ENCODE data around the gene MAPK8IP1. TPM values are rescaled to one million over a fixed set of nuclear protein-coding genes. Genes with fewer than 3 reads are reported as not detected.

Gene MAPK8IP1
- total RNA-seq, 4 donors from 2014 or later = 7.5 to 20.6 (median 16.1) TPM

DNA sequence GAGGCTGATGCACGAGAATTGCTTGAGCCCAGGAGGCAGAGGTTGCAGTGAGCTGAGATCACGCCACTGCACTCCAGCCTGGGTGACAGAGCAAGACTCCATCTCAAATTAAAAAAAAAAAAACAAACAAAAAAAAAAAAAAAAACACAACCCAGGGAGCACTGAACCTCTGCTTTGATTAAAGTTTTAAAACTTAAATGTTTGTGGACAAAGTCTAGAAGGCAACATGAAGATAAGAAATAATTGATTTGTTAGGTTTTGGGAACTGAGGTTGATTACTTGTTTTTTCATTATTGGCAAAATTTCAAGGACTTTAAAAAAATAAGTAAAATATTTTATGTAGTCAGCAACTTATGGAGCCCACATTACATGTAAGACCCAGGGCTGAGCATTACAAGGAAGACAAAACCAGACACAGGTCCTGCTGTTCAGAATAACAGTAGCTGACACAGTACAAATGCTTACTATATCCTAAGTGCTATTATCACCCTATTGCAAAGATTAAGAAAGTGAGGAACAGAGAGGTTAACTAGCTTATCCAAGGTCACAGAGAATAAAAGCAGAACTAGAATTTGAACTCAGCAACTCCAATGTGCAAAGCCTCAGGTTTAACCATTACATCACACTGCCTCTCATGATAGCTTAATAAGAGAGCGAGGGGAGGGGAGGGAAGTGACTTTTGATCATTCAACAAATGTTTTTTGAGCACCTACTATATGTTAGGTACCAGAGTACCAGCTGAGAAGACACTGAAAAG, 40.5 kb upstream of the MAPK8IP1 start:
- no peak for DNase-seq (ENCODE audit: extremely low spot score)
- H3K27me3 ChIP-seq = no peaks in the 10 kb centered on the region
- no peak overlapping the region for H3K4me3 ChIP-seq
- peak overlapping the region in 2 of 4 donors; percentile 99 for H3K27ac ChIP-seq (replicated peaks in 1 of 4)
- no peaks in the 10 kb centered on the region for H3K36me3 ChIP-seq
- peaks cover 31 to 45% (median 37%) of the 10 kb centered on the region in 4 donors for H3K4me1 ChIP-seq
- no peaks in the 10 kb centered on the region for H3K9me3 ChIP-seq
- intact Hi-C loops (cut with DNase I) = loop anchor here (5.0 kb wide), 1 partner anchor 38 kb away; the partner anchor contains the start of gene SLC35C1
- TF ChIP-seq EP300 (IDR thresholded peaks at IDR 0.05) = no peak
- TF ChIP-seq POLR2A (IDR thresholded peaks at IDR 0.05; ENCODE audit: low read depth) = no peak
- TF ChIP-seq, protein P1, sequence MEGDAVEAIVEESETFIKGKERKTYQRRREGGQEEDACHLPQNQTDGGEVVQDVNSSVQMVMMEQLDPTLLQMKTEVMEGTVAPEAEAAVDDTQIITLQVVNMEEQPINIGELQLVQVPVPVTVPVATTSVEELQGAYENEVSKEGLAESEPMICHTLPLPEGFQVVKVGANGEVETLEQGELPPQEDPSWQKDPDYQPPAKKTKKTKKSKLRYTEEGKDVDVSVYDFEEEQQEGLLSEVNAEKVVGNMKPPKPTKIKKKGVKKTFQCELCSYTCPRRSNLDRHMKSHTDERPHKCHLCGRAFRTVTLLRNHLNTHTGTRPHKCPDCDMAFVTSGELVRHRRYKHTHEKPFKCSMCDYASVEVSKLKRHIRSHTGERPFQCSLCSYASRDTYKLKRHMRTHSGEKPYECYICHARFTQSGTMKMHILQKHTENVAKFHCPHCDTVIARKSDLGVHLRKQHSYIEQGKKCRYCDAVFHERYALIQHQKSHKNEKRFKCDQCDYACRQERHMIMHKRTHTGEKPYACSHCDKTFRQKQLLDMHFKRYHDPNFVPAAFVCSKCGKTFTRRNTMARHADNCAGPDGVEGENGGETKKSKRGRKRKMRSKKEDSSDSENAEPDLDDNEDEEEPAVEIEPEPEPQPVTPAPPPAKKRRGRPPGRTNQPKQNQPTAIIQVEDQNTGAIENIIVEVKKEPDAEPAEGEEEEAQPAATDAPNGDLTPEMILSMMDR (IDR thresholded peaks at IDR 0.05) = no peak
- TF ChIP-seq POLR2AphosphoS5 (IDR thresholded peaks at IDR 0.05) = no peak
- 82% methylated on average over 3 of the region's 3 CpGs for WGBS

DNA sequence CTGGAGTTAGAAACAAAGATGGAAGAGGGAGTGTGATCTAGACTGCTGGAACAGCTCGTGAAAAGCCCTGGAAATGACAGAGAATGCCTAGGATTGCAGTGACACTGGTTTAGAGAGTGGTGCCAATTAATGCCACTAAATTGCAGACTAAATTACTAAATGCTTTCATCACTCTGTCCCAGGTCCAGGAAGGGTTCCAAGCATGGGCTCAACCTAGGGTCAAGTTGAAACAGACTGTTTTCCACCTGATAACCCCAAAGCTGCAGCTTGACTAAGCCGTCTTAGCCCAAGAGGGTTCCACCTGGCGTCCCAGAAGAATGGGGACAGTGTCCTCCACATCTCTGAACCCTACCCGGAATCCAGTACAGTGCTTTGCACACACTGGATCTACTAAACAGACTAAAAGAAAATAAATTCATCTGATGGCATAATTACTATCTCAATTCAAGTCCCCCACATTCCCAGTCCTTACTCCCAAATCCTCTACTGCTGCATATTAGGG, 39.2 kb upstream of the MAPK8IP1 start:
- WGBS = 88% methylated on average over 4 of the region's 4 CpGs
- peak overlapping the region in 2 of 4 donors; percentile 91 to 98 for H3K4me3 ChIP-seq
- peak overlapping the region; percentile 91 to 99 (median 98) for H3K27ac ChIP-seq (replicated peaks in 1 of 4)
- no peaks in the 10 kb centered on the region for H3K9me3 ChIP-seq
- intact Hi-C loops (cut with DNase I) = no loop called here
- no peak for DNase-seq (ENCODE audit: extremely low spot score)
- H3K27me3 ChIP-seq = no peaks in the 10 kb centered on the region
- TF ChIP-seq POLR2A (IDR thresholded peaks at IDR 0.05; ENCODE audit: low read depth) = no peak
- TF ChIP-seq EP300 (IDR thresholded peaks at IDR 0.05) = no peak
- TF ChIP-seq, protein P1 (IDR thresholded peaks at IDR 0.05) = no peak
- no peak for TF ChIP-seq POLR2AphosphoS5 (IDR thresholded peaks at IDR 0.05)
- peaks cover 43 to 57% (median 49%) of the 10 kb centered on the region in 4 donors for H3K4me1 ChIP-seq
- H3K36me3 ChIP-seq = peaks cover 0 to 5% (median 0%) of the 10 kb centered on the region in 4 donors

DNA sequence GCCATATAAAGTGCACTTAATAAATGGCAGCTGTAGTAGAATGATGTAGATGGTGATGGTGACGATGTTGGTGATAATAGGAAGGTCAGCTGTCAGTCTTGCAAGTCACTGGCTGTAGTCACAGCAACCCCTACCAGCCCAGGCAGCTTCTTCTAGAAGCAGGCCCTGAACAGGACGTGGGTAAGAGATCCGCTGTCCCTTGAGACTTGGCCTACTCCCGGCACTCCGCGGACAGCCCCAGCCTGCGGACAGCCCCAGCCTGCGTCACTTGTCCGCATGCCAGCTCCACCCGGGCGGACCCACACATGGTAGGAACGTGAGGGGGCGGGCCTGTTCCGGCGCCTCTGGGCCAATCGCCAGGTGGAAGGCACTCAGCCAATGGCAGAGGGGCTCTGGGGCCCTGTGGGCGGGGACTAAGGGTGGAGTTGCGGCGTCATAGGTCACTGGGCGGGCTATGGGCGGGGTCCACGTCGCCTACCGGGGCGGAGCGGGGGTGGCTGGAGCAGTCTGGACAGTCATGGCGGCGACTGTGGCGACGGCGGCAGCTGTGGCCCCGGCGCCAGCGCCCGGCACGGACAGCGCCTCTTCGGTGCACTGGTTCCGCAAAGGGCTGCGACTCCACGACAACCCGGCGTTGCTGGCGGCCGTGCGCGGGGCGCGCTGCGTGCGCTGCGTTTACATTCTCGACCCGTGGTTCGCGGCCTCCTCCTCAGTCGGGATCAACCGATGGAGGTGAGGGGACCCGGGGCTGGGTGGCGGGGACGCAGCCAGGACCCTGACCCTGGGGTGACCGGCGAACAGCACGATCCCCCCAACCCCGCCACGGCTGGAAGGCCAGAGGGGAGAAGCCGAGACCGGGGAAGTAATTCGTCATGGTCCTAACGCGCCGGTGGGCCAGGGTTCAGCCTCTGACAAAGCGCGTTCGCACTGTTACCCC, 38.2 kb upstream of the MAPK8IP1 start, which contains the start of gene CRY2:
Gene CRY2, plus strand, starts transcription at position 502 of the 937 bp plus-strand sequence. Its CDS starts 16 bp downstream, at position 518.
- H3K4me3 ChIP-seq = peak within 1 kb of the TSS; percentile 86 to 98 (median 88)
- TF ChIP-seq POLR2AphosphoS5 (IDR thresholded peaks at IDR 0.05) = peak; percentile 95 to 99
- TF ChIP-seq EP300 (IDR thresholded peaks at IDR 0.05) = peak; percentile 32
- TF ChIP-seq, protein P1 (IDR thresholded peaks at IDR 0.05) = no peak
- peak; percentile 98 for TF ChIP-seq POLR2A (IDR thresholded peaks at IDR 0.05; ENCODE audit: low read depth)
- H3K36me3 ChIP-seq = peaks cover 0 to 5% (median 0%) of the 10 kb centered on the region in 4 donors
- peak within 1 kb of the TSS; percentile 98 to 99 (median 99) for H3K27ac ChIP-seq (replicated peaks in 1 of 4)
- 4% methylated on average over 32 of the region's 75 CpGs for WGBS
- peak; percentile 100 for DNase-seq (ENCODE audit: extremely low spot score)
- H3K27me3 ChIP-seq = no peaks in the 10 kb centered on the region
- peaks cover 53 to 68% (median 59%) of the 10 kb centered on the region in 4 donors for H3K4me1 ChIP-seq
- intact Hi-C loops (cut with DNase I) = no loop called here
- no peaks in the 10 kb centered on the region for H3K9me3 ChIP-seq

DNA sequence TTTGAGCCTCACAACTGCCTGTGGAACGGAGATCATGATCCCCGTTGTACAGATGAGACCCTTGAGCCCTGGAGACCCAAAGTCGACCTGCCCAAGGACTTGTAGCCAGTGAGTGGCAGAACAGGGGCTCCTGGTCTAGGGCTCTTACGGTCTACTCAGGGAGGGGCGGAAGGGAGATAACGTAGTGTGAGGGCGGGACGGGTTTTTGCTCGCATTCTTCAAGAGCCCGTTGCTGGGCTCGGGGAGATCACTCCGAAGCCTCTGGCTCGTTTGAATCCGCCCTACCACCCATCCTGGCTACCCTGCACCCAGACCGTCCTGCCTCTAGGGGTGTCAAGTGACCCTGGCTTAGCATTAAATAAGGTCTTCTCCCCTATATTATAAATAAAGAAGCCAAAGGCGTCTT, 37.5 kb upstream of the MAPK8IP1 start:
- TF ChIP-seq, protein P1 (IDR thresholded peaks at IDR 0.05) = peak in 2 of 3 experiments; percentile 6 to 22
- peak in 1 of 2 donors; percentile 55 for TF ChIP-seq POLR2AphosphoS5 (IDR thresholded peaks at IDR 0.05)
- TF ChIP-seq POLR2A (IDR thresholded peaks at IDR 0.05; ENCODE audit: low read depth) = no peak
- no peak for TF ChIP-seq EP300 (IDR thresholded peaks at IDR 0.05)
- DNase-seq (ENCODE audit: extremely low spot score) = no peak
- Histone ChIP-seq H3K27ac (replicated peaks in 1 of 4) (peak overlapping the region; percentile 98 to 99 (median 99)), H3K4me3 (peak overlapping the region; percentile 86 to 98 (median 88)), H3K36me3 (peaks cover 0 to 5% (median 0%) of the 10 kb centered on the region in 4 donors), H3K27me3 (no peaks in the 10 kb centered on the region), H3K9me3 (no peaks in the 10 kb centered on the region), H3K4me1 (peaks cover 60 to 73% (median 66%) of the 10 kb centered on the region in 4 donors)
- 2% methylated on average over 7 of the region's 16 CpGs for WGBS
- intact Hi-C loops (cut with DNase I) = no loop called here

Data from esophagus muscularis mucosa (tissue), 4 donors.